ENCODE results near the gene GRAMD4.

Gene GRAMD4

GRCh38 chr22:46652847-46653331 is 32.7 kb downstream of the GRAMD4 start:
- no peak for DNase-seq (ENCODE audit: extremely low read depth, low read depth)
- TF ChIP-seq, protein P1, sequence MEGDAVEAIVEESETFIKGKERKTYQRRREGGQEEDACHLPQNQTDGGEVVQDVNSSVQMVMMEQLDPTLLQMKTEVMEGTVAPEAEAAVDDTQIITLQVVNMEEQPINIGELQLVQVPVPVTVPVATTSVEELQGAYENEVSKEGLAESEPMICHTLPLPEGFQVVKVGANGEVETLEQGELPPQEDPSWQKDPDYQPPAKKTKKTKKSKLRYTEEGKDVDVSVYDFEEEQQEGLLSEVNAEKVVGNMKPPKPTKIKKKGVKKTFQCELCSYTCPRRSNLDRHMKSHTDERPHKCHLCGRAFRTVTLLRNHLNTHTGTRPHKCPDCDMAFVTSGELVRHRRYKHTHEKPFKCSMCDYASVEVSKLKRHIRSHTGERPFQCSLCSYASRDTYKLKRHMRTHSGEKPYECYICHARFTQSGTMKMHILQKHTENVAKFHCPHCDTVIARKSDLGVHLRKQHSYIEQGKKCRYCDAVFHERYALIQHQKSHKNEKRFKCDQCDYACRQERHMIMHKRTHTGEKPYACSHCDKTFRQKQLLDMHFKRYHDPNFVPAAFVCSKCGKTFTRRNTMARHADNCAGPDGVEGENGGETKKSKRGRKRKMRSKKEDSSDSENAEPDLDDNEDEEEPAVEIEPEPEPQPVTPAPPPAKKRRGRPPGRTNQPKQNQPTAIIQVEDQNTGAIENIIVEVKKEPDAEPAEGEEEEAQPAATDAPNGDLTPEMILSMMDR (IDR thresholded peaks at IDR 0.05; ENCODE audit: low read depth, low read length), result no peak

DNA sequence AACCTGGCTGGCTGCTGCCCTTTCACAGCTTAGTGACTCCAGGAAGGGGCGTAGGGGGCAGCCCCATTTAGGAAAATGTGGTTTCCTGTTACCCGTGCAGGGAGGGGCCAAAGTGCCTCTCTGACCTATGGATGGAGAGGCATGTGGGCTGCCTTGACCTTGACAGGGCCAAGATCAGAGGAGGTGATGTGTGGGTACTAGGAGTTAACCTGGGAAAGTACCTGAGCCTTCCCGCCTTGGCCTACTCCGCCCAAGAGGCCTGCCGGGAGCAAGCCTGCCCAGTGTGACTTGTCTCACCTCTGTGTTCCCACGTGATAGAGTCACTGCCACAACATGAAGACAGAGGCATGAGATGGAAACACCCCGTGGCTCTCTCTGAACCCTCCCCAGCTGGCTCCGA is 33.4 kb downstream of the GRAMD4 start:
- DNase-seq (ENCODE audit: extremely low read depth, low read depth), result no peak
- TF ChIP-seq, protein P1 (IDR thresholded peaks at IDR 0.05; ENCODE audit: low read depth, low read length), result no peak

- TF ChIP-seq, protein P1 (IDR thresholded peaks at IDR 0.05; ENCODE audit: low read depth, low read length), result no peak
These were observed 34.2 kb downstream of the GRAMD4 start for GRCh38 chr22:46654426-46654825.

DNA sequence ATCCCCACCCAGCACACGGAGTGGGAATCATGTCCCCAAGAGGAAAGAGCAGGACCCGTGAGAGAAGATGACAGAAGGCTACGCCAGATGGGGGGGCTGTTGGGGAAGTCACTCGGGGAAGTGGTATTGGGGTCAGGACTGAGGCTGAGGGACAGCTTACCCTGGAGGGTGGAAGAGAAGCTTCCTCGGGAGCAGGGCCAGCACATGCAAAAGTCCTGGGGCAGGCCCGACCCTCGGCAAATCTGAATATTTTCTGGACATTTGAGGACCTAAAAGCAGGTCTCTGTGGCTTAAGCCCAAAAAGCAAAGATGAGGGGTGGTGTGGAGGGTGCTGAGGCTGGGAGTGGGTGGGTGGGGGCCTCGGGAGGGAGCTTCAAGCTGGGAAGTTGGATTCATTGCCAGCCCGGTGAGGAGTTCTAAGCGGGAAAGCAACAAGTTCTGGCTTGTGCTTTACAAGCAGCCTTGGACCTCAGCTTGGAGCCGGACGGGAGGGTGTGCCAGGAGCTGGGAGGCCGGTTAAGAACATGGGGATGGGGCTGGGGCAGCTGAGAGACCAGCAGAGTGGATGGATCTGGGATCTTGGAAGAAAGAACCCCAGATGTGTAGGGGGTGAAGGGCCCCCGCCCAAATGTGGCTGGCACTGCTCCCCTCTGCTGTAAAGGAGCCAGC is 34.9 kb downstream of the GRAMD4 start:
- TF ChIP-seq, protein P1 (IDR thresholded peaks at IDR 0.05; ENCODE audit: low read depth, low read length), result no peak
- DNase-seq (ENCODE audit: extremely low read depth, low read depth), result no peak

More at GRCh38 chr22:46654426-46654825, 34.2 kb downstream of the GRAMD4 start:
- no peak for DNase-seq (ENCODE audit: extremely low read depth, low read depth)

- DNase-seq (ENCODE audit: extremely low read depth, low read depth), result no peak
- TF ChIP-seq, protein P1 (IDR thresholded peaks at IDR 0.05; ENCODE audit: low read depth, low read length), result no peak
These were observed 35.8 kb downstream of the GRAMD4 start for GRCh38 chr22:46655861-46656608.

DNA sequence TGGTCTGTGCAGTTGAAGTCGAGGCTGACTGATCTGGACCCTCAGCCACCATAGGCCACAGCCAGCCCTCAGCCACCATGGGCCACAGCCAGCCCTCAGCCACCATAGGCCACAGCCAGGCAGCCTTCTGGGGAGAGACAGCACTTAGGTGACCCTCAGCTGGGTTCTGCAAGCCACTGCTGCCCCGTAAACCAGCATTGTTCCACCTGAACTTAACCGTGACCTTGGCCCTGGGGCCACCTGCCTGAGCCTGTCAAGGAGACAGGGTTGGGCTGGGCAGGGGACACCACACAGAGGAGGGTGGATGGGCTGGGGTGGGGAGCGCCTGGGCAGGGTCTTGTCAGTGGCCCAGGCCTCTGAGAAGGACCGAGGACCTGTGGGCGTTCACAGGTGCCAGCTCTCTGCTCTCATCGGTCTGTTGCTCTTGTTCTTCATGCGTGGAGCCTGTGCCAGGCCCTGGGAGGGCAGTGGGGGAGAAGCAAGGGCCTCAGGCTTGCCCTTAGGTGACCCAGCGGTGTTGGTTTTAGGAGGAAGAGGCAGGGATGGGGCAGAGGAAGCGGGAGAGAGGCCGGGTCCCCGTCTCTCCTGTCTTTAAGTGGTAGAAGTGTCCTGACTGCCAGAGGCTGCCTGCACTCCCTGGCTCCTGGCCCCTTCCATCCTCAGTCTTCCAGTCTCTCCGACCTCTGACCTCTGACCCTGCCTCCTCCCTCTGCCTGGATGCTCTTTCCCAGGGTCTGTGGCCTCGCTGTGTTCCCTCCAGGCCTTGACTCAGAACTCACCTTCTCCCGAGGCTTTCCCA is 36.9 kb downstream of the GRAMD4 start:
- no peak for DNase-seq (ENCODE audit: extremely low read depth, low read depth)
- TF ChIP-seq, protein P1 (IDR thresholded peaks at IDR 0.05; ENCODE audit: low read depth, low read length), result no peak

GRCh38 chr22:46657655-46657953 is 37.4 kb downstream of the GRAMD4 start:
- no peak for DNase-seq (ENCODE audit: extremely low read depth, low read depth)
- TF ChIP-seq, protein P1 (IDR thresholded peaks at IDR 0.05; ENCODE audit: low read depth, low read length), result no peak
